Activated T-cell treated with anti-CD3 and anti-CD28 coated beads for 4 hours (primary cell): ENCODE results near the gene MARCO.
"Not testable (repeated sequence)": the region's sequence is repeated elsewhere in the genome, so short reads cannot be mapped to it uniquely, and the experiment has no call there.

Experiments used
- DNase-seq: peaks from one replicate; pipeline ENCODE4 v3.0.0-alpha.2; 2020

The MARCO gene

DNA sequence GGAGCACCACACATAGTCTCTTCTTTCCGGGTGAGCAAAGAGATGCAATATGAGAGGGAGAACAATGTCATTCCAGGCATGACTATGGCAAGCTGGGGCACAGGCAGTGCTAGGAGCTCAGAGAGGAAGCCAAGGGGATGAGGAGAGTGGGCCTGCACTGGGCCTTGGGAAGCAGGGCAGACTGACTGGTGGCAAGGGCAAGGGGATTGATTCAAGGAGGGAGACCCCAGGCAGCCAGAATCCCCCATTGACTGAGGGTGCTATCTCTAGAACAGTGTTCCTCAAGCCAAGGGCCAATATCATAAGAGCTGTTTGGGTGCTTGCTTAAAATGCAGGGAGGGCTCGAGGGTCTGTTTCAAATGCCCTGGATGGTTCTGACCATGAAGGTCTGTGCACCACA, 36.1 kb downstream of the MARCO start:
- no peak for DNase-seq

DNA sequence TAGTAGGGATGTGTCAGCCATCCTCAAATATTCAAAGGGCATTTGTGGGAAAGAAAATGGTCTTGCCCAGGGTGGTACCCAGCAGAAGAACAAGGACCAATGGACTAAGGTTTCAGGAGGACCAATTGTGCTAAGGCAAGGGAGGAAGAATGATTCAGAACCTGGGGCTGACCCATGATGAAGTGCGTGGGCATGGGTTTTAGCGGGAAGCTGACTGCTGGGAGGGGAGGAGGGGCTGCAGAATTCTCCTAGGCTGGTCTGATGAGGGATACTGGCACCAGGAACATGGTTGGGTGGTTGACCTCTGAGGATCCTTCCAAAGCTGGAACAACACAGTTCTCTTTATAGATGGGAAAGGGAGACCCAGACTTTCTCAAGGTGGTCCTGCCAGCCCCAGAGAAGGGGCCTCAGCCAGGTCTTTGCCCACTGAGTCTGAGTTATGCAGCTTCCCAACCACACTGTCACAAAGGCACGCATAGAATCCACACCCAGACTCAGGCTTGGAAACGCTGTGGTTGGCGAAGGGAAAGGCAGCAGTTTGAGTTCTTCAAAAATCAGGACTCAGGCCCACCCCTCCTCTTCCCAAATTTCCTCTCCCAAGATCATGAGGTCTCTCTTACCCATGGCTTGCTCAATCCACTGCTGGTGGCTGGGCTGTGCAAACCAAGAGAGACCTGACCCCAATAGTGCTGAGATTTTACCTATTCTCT, 37.3 kb downstream of the MARCO start:
- no peak for DNase-seq

DNA sequence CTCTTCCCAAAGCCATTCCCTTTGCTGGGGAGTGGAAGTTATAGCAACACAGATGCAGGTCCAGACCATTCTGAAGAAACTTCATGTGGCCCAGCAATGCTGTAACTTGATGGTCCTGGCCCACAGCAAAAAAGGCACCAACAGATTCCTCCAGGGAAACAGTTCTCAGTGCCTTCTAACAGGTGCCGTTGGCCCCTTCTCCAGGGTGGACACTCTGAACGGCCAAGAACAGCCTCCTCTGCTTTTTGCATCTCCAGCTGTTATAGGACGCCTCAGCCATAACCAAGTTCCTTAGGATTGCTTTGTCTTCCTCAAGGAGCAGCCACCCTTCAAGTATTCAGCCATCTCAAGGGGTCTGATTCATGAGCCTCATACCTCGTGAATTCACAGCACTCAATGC, 38.0 kb downstream of the MARCO start:
- no peak for DNase-seq

- no peak for DNase-seq
These were observed 38.6 kb downstream of the MARCO start for GRCh38 chr2:118980573-118980972.

DNA sequence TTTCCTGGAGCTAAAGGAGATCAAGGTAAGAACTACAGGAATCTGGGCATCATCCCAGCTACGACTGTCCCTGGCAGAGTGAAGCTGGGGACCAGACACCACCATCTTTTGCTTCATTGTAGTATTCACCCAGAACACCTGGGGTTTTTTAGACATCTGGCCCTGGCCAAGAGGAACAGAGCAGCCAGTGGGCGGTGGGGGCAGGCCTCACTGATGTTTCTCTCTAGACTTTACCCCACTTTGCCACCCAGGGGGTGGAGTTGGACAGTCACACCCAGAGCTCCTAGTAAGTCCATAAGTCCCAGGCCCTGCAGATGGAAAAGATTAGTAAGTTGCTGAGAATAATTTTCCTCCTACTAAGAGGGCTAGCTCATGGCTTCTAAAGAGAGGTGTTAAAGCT, 39.6 kb downstream of the MARCO start:
- DNase-seq: no peak

DNA sequence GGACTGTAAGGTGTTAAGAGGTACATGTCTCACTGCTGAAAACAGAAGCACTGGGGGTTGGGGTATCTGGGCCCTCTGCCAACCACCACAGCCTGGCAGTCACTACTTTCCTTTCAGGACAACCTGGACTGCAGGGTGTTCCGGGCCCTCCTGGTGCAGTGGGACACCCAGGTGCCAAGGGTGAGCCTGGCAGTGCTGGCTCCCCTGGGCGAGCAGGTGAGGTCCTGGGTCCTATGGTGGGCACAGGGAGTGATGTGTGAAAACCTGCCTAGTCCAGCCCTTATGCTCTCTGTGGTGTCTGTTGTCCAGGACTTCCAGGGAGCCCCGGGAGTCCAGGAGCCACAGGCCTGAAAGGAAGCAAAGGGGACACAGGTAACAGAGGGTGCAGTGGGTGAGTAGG, 40.0 kb downstream of the MARCO start:
- DNase-seq: no peak

GRCh38 chr2:118983133-118983532, 41.1 kb downstream of the MARCO start:
- no peak for DNase-seq

- DNase-seq: no peak
These were observed 41.9 kb downstream of the MARCO start for GRCh38 chr2:118983915-118984314.

DNA sequence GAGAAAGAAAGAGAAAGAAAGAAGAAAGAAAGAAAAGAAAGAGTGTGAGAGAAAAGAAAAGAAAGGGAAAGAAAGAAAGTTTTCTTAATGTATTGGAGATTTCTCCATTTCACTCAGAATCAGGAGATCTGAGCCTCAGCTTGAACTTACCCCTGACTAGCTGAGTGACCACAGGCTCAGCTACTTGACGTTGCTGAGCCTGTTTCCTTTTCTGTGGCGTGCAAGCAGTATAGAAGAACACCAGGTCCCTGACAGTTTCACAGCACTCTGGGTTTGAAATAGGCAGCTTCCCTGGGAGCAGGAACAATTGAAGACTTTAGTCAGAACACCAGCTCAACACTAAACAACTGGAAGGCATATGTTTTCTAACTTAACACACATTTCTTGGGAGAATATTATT, 44.7 kb downstream of the MARCO start:
- DNase-seq: no peak

- no peak for DNase-seq
These were observed 45.9 kb downstream of the MARCO start for GRCh38 chr2:118987886-118988285.

GRCh38 chr2:118988706-118989105, 46.7 kb downstream of the MARCO start:
- DNase-seq: no peak

DNA sequence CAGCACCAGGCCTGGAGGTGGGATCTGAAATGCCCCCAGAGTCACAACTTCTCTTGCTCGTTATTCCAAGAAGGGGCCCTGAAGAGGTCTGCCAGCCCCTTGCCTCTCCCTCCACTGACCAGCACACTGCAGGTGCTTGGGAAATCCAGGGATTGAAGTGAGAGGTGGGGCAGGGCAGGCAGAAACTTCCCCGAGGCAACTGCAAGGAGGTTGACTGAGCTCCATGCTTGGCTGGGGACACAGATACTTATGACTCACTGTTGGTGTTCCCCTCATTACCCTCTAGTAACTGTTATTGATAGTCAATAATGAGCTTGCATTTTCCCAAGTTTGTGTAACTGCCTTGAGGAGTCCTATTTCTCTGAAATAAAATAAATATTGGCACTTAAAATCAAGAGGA, 47.5 kb downstream of the MARCO start:
- DNase-seq: no peak

GRCh38 chr2:118990757-118991545, 49.0 kb downstream of the MARCO start:
- no peak for DNase-seq

DNA sequence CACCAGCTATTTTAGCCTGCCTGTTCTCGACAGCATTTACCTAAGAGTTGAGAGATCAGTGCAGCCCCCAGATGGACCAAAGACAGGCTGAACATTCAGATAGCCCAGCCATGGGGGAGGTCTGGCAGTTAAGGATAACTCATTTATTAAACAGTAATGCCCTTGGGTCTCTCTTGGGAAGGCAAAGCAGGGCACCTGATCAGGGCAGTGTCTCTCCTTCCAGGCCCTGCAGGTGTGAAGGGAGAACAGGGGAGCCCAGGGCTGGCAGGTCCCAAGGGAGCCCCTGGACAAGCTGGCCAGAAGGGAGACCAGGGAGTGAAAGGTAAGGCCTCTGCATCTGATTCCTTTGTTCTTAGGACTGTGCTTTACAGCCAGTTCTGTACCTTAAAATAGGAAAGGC, 49.6 kb downstream of the MARCO start:
- DNase-seq: no peak

GRCh38 chr2:118992740-118993391, 50.9 kb downstream of the MARCO start:
- DNase-seq: no peak

DNA sequence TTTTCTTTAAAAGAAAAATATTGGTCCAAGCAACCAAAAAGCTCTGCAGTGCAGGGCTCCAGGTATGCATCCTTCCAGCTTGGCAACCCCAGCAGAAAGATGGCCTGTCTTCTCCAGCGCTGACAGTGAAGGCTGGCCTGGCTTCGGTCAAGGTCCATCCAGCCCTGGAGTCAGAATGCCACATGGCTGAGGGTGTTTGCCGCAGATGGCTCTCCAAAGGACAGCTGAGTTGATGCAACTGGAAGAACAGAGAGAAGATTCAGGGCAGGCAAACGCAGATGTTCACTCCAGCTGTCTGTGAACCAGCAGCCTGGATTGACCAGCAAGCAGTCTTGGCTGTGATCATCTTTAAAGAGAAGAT, 51.4 kb downstream of the MARCO start:
- no peak for DNase-seq

GRCh38 chr2:118994172-118994700, 52.2 kb downstream of the MARCO start:
- DNase-seq: no peak

GRCh38 chr2:118994778-118995177, 52.8 kb downstream of the MARCO start:
- no peak for DNase-seq

- DNase-seq: not testable (repeated sequence)
These were observed 61.9 kb downstream of the MARCO start for GRCh38 chr2:119003856-119004255.

GRCh38 chr2:119004602-119005001, 62.6 kb downstream of the MARCO start:
- no peak for DNase-seq

DNA sequence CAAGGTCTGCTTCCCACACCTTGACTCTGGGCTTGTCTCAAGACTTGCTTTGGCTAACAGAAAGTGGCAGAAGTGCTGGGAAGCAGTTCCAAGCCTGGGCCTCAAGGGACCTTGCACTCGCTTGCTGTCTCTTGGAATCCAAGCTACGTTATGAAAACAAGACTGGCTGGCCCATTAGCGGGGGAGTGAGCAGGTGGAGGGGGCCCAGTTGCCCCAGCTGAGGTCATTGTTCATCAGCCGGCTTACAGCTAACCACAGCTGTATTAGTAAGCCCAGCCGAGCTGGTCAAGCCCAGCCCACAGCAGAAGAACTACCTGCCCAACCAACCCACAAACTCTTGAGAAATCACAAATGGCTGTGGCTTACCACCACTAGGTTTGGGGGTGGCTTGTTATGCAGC, 63.1 kb downstream of the MARCO start:
- no peak for DNase-seq

DNA sequence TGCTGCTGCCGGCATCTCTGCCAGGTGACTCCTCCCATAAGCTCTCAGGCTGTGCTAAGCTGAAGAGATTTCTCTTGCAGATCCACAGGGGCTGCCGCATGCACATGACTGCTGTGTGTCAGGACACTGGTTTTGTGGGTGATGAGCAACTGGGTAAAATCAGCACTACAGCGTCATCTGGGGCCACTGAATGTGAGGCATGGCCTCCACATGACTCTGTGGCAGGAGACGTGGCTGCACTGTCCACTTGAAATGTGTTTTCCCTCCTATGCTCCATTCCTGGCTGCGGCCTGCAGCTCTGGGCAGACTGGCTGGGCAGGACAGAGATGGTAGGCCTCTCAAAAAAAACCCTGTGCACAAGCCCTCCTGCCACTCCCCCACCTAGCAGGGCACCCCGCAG, 63.6 kb downstream of the MARCO start:
- no peak for DNase-seq

DNA sequence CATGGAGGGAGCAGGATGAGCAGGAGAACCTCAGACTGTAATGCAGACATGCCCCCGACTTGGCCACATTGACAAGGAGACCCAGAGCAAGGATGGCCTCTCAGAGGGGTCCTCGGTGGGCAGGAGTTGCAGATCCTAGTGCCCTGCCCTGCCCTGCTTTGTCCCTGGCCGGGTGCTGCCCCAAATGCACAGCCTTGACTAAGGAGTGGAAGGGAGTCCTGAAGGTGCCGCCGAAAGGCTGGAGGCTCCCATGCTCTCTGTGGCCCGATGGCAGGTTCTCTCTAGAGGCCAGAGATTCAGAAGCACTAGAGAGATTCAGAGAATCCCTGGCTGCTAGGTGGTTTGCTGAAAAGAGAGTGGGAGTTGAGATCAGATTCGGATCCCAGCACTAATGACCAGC, 64.4 kb downstream of the MARCO start:
- DNase-seq: no peak

DNA sequence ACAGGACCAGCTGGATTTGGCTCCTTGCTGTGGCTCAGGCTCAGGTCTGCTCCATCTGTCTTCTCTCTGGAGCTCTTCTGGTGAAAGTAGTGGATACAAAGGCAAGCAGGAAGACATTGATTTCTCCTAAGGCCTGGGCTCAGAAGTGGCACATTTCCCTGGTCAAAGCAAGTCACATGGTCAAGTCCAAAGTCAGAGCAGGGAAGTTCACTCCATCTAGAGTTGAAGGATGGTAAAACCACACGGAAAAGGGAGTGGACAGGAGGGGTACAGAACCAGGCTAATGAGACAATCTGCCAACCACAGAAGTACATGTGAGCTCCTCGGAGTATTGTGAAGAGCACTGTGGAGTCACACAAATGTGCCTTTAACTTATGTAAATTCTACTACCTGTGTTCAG, 66.1 kb downstream of the MARCO start:
- no peak for DNase-seq
